Brain microvascular endothelial cell (primary cell): ENCODE results near the gene SNRPD2.

Experiments
- DNase-seq: peaks from one replicate; pipeline ENCODE4 v3.0.0-alpha.2; 2020
- H3K27ac ChIP-seq: fragments of 250-450 bp; sonication (Bioruptor Pico); 2 replicates; pipeline ENCODE4 v1.5.1; 2020; ENCODE audit warnings: mild to moderate bottlenecking, moderate library complexity
- H3K27me3 ChIP-seq: fragments of 250-450 bp; sonication (Bioruptor Pico); replicated peaks from 2 replicates; pipeline ENCODE4 v1.5.1; 2020; ENCODE audit warnings: mild to moderate bottlenecking
- H3K36me3 ChIP-seq: fragments of 250-450 bp; sonication (Bioruptor Pico); replicated peaks from 2 replicates; pipeline ENCODE4 v1.5.1; 2020; ENCODE audit warnings: mild to moderate bottlenecking
- H3K4me3 ChIP-seq: 2 replicates; pipeline ENCODE4 v1.5.1; 2011; ENCODE audit warnings: low read depth, mild to moderate bottlenecking, control low read depth, low read length, moderate library complexity
- CTCF ChIP-seq: IDR thresholded peaks from 2 replicates; pipeline ENCODE4 v1.5.1; 2011; ENCODE audit warnings: low read depth, mild to moderate bottlenecking, moderate library complexity, low read length, control low read depth, inconsistent platforms; ENCODE audit errors: missing control alignments
- in situ Hi-C: cut with HindIII; loops from 2 replicates; pipeline ENCODE4 v1.10.0; 2017; ENCODE audit warnings: low sequenced_read_pairs, low pct_ligation_motif_present

The SNRPD2 gene

GRCh38 chr19:45660636-45661035, 31.1 kb downstream of the SNRPD2 start:
- TF ChIP-seq CTCF = no peak
- Histone ChIP-seq H3K36me3 (no peaks in the 10 kb centered on the region), H3K27ac (no peak overlapping the region), H3K27me3 (peaks cover 2% of the 10 kb centered on the region), H3K4me3 (no peak overlapping the region)
- in situ Hi-C loops = no loop called here
- no peak for DNase-seq

- peak; percentile 6 for TF ChIP-seq CTCF
- Histone ChIP-seq H3K27me3 (peaks cover 2% of the 10 kb centered on the region), H3K27ac (no peak overlapping the region), H3K4me3 (no peak overlapping the region), H3K36me3 (no peaks in the 10 kb centered on the region)
- in situ Hi-C loops = no loop called here
- DNase-seq = no peak
Measured at GRCh38 chr19:45659096-45659729, 32.5 kb downstream of the SNRPD2 start.

GRCh38 chr19:45657520-45658167, 34.1 kb downstream of the SNRPD2 start:
- no peak for TF ChIP-seq CTCF
- Histone ChIP-seq H3K4me3 (no peak overlapping the region), H3K36me3 (no peaks in the 10 kb centered on the region), H3K27me3 (peaks cover 2% of the 10 kb centered on the region), H3K27ac (no peak overlapping the region)
- in situ Hi-C loops = no loop called here
- no peak for DNase-seq

- TF ChIP-seq CTCF = no peak
- no peak for DNase-seq
- Histone ChIP-seq H3K27ac (no peak overlapping the region), H3K4me3 (no peak overlapping the region), H3K27me3 (no peaks in the 10 kb centered on the region), H3K36me3 (no peaks in the 10 kb centered on the region)
- in situ Hi-C loops = no loop called here
Measured at GRCh38 chr19:45655073-45655472, 36.7 kb downstream of the SNRPD2 start.

- in situ Hi-C loops = no loop called here
Measured at GRCh38 chr19:45653634-45654033, 38.1 kb downstream of the SNRPD2 start.

More at GRCh38 chr19:45653634-45654033, 38.1 kb downstream of the SNRPD2 start:
- Histone ChIP-seq H3K36me3 (no peaks in the 10 kb centered on the region), H3K27me3 (no peaks in the 10 kb centered on the region), H3K27ac (no peak overlapping the region), H3K4me3 (no peak overlapping the region)
- TF ChIP-seq CTCF = no peak
- no peak for DNase-seq
